C4-2B (cell line): ENCODE results near the gene CDKAL1.
"Not testable (repeated sequence)": the region's sequence is repeated elsewhere in the genome, so short reads cannot be mapped to it uniquely, and the experiment has no call there.

Source experiments
- CTCF ChIP-seq: fragments of 450-650 bp; conservative IDR thresholded peaks from 2 replicates; pipeline ENCODE4 v1.5.1; 2017; ENCODE audit warnings: mild to moderate bottlenecking
- ZFX ChIP-seq: fragments of 450-650 bp; IDR thresholded peaks from 2 replicates; pipeline ENCODE4 v1.6.1; 2017

GRCh38 chr6:20721121-20721520 lies 186.9 kb downstream of the CDKAL1 start:
- not testable (repeated sequence) for TF ChIP-seq CTCF, ZFX
